Hippocampal formation (tissue), 2 donors: ENCODE measurements around the gene PSMD3.

Experiments used
- DNase-seq, 2 donors: peaks; one replicate each; lab custom pipeline; 2025; lab: John Stamatoyannopoulos, UW

Gene PSMD3

DNA sequence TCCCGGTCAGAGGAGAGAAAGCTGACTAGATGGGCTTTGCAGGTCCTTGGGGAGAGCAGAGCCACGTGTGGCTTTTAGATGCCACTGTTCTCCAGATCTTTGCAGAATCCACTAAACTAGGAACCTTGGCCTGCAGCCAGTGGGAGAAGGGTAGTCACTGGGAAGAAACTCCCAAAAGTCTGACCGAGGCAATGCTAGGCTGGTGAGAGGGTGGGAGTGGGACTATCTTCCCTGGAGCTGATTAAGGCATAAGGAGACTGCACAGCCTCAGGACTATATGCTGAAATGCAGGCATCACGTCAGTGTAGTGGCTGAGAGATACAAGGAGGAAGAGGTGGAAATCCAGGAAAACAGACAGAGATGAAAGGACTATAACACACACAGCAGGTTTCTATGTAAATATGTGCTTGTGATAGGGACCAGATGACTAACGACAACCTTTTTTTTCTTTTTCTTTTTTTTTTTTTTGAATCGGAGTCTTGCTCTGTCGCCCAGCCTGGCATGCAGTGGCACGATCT is 20.0 kb upstream of the PSMD3 start:
- no peak for DNase-seq

- DNase-seq = no peak
These were observed 17.9 kb upstream of the PSMD3 start, which contains the start of gene GSDMA for GRCh38 chr17:39962642-39963220. Gene GSDMA (plus strand): TSS chr17:39963004. CDS start chr17:39965688, 2,684 bp downstream.

DNA sequence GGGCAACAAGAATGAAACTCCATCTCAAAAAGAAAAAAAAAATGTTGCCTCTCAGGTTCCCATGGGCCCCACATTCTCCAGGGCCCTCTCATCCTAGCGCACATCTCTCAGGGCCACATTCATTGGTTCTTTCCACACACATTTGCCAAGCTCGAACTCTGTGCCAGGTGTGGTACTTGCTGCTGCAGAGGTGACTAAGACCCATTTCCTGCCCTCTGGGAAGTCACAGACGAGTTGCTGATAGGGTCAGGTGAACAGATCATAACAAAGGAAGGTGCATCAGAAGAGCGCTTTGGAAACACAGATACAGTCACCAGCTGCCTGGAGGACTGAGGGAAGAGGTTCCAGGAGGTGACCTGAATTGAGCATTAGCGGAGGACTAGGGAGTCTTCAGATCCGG is 16.8 kb upstream of the PSMD3 start:
- no peak for DNase-seq

DNA sequence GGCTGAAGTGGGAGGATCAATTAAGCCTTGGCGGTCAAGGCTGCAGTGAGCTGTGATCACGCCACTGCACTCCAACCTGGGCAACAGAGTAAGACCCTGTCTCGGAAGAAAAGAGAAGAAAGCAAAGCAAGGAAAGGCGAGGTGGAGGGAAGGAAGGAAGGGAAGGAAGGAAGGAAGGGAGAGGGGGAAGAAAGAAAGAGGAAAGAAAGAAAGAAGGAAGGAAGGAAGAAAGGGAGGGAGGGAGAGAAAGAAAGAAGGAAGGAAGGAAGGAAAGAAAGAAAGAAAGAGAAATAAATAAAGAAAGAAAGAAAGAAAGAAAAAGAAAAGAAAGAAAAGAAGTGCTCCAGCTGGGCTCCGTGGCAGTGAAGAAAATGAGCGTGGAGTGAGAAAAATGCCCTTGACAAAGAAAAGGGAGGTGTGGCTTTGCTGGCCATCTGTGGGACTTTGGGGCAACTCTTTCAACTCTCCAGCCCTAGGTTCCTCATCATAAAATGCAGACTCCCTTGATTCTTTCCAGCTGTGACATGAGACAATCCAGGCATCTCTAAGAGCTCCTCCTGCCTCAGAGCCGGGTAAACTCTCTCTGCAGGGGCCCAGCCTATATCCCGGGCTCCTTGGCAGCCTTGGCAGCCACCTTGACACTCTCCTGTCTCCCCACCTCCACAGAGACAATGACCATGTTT is 15.4 kb upstream of the PSMD3 start:
- DNase-seq = no peak

- DNase-seq = no peak
These were observed 13.8 kb upstream of the PSMD3 start for GRCh38 chr17:39966771-39967170.

GRCh38 chr17:39968761-39969160 is 11.8 kb upstream of the PSMD3 start:
- no peak for DNase-seq

- no peak for DNase-seq
These were observed 11.2 kb upstream of the PSMD3 start for GRCh38 chr17:39969375-39969774.

- no peak for DNase-seq
These were observed 10.4 kb upstream of the PSMD3 start for GRCh38 chr17:39970157-39970692.

DNA sequence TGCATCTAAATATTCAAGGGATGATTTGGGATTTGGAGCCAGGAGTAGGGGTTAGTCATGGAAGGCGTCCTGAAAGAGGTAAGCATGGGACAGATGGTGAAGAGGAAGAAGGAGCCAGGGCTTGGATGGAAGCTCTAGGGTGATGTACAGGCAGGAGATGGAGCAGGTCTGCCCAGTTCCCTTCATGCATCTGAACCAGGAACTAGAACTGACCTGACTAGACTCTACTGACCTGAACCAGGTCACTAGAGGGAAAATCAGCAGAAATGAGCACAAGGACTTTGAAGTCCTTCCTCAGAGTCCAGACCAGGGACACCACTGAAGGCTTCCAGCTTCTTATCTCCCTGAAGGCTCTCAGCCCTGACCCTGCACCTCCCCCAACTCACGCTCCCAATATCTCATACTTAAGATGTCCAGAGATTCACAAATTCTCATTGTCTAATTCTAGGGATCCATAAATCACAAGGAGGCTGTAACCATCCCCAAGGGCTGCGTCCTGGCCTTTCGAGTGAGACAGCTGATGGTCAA is 9.5 kb upstream of the PSMD3 start:
- DNase-seq = no peak

DNA sequence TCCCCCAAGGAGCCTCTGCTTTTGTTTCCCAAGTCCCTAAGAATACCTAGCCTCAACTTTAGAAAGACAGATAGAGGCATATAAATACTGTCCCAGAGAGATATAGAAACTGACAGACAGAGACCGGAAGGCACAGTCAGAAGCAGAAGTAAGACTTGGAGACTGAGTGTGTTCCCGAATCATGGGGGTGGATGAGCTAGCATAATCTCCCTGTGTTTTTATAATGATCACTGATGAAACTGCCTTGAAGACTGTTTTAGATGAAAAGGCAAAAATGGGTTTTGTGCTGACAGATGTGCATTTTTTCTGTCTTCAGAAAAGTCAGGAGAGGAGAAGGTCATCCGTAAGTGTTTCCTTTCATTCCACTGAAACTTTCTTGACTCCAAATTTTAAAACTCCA is 8.3 kb upstream of the PSMD3 start:
- no peak for DNase-seq

DNA sequence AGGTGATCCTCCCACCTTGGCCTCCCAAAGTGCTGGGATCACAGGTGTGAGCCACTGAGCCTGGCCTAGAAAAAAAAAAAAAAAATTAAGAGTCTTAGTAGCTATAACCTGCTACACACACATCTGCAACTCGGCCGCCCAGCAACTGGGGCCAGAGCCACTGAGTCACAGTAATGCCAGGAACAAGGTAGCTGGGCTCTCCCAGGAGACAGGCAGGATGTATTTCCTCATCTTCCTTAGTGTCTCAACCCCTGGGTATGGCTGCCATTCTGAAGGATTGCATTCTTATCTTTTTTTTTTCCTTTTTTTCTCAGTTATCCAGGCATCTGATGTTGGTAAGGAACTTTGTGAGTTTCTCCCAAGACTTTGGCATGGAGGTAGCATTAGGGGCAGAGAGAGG is 7.1 kb upstream of the PSMD3 start:
- no peak for DNase-seq

DNA sequence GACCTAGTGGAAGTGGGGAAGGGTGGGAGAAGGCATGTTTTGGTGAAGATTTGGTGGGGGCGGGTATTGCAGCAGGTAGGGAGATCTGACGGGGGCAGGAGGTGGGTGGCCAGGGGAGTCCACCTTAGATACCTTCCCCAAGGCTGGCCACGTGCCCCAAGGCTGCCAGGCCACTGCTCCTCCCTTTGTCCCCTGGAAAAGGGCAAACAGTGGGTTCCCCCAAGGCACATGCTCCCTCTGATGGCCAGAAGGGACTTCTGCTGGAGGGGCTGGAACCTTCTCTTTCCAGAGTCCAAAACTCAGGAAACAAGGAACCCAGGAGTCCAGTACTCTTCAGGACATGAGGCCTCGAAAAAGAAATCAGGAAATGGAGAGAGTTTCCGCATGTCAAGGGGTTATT is 6.2 kb upstream of the PSMD3 start:
- DNase-seq = no peak

GRCh38 chr17:39975801-39976200 is 4.8 kb upstream of the PSMD3 start:
- no peak for DNase-seq

DNA sequence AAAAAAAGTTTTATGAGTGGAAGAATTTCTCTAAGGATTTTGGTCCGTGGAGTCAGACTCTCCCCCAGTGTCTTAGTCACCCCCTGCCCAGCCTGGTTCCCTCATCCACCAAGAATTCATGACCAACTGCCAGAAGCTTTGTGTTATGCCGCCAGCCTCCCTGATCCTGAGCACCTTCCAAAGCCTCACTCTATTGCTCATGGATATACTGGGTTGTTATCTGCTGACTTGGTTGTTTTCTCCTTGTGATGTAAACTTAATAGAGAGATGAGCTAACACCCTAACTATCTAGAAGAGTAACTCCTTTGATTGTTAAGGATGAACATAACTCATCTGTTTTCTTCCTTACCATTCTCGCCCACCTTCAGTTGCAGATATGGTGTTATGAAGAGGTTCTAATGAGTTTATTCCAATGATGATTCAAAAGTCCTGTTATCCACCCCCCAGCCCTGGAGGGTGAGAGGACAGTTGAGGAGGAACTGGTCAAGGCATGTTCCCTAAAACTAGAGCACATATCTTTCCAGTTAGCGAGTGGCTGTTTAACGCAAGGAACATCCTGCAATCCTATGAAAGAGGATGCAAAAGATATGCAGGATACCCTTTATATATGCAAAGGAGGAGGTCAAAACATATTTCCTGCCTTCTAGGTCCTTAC is 1.5 kb upstream of the PSMD3 start:
- DNase-seq = no peak

DNA sequence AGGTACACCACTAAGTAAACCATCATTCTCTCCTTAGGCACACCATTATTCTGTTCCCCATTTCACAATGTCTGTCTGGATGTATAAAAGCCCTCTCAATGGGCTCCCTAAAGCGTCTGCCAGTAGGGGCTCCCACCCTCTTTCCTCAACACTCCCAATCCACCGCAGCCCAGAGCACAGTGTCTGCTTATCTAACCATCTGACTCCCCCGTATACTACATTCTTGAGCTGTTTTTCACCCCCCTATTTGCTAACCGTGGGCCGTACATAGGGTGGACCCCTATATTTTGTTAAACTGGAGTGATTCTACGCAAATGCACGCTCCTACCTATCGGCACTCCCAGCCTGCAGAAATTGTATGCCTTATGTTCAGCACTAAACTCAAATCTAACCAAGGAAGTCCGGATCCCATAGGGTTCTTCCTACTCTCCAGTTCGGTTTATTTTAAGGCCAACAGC is 685 bp upstream of the PSMD3 start:
- no peak for DNase-seq

DNA sequence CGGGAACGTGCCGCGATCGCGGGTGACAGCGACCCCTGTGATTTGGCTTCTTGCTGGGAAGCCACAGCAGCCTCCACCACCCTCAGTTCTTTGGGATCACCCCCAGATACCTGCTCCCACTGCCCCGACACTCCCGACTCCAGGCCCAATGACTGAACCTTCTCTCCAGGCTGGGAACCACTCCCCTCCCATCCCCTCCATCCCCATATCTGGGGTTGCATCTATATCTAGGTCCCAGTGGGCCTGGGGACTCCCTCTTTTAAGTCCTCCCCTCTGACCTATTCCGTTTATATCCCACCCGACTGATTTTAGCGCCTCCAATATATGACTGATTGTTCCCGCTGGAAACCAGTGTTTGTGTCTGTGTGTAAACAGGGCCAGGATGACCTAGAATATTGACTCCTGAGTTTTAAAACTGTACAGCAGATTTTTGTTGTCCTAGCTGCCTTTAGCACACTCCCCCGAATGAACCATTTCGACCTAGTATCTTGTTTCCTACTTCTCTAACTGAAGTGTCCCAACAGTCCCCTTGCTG is 667 bp downstream of the PSMD3 start:
- DNase-seq = no peak

- DNase-seq = no peak
These were observed 1.3 kb downstream of the PSMD3 start for GRCh38 chr17:39981766-39982375.

- no peak for DNase-seq
These were observed 7.7 kb downstream of the PSMD3 start for GRCh38 chr17:39988206-39988810.

- DNase-seq = no peak
These were observed 13.8 kb downstream of the PSMD3 start for GRCh38 chr17:39994448-39994847.

- DNase-seq = no peak
These were observed 14.8 kb downstream of the PSMD3 start for GRCh38 chr17:39995438-39995837.

DNA sequence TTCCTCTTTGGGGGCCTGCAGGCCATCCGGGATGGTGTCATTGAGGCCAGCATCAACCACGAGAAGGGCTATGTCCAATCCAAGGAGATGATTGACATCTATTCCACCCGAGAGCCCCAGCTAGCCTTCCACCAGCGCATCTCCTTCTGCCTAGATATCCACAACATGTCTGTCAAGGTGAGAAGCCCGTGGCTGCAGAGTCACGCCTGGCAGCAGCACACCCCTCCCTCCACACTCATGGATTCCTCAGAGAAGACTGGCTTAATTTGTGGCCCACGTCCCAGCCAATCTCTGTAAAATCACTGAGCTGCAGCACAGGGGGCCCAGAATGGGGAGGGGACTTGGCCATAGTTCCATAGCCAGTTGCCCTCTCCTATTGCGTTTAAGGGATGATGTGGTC is 15.6 kb downstream of the PSMD3 start:
- no peak for DNase-seq
